NCI-H1694 (cell line): Measurements from ENCODE around the gene GALR3.
A peak's percentile ranks its signal among the peaks of the same experiment; 100 is the strongest.

Experiments used
- DNase-seq: peaks from one replicate; lab custom pipeline; 2025; lab: John Stamatoyannopoulos, UW

The GALR3 gene

GRCh38 chr22:37803195-37803638, 20.0 kb upstream of the GALR3 start:
- DNase-seq: no peak

- no peak for DNase-seq
Measured at GRCh38 chr22:37803639-37804351, 19.4 kb upstream of the GALR3 start.

- no peak for DNase-seq
Measured at GRCh38 chr22:37804352-37804880, 18.8 kb upstream of the GALR3 start.

GRCh38 chr22:37804881-37805809, 18.0 kb upstream of the GALR3 start:
- peak; percentile 62 for DNase-seq

GRCh38 chr22:37805810-37806277, 17.3 kb upstream of the GALR3 start:
- no peak for DNase-seq

- no peak for DNase-seq
Measured at GRCh38 chr22:37806409-37807333, 16.5 kb upstream of the GALR3 start.

GRCh38 chr22:37807410-37808293, 15.5 kb upstream of the GALR3 start, which contains the start of gene GCAT:
Gene GCAT (plus strand): TSS chr22:37807934. CDS start chr22:37807968, 34 bp downstream.
- DNase-seq: peak; percentile 78

- DNase-seq: no peak
Measured at GRCh38 chr22:37808294-37808657, 14.9 kb upstream of the GALR3 start.

GRCh38 chr22:37809672-37810333, 13.4 kb upstream of the GALR3 start:
- DNase-seq: no peak

GRCh38 chr22:37811867-37812266, 11.3 kb upstream of the GALR3 start:
- DNase-seq: no peak

GRCh38 chr22:37812869-37813678, 10.1 kb upstream of the GALR3 start:
- DNase-seq: no peak

GRCh38 chr22:37815593-37815992, 7.6 kb upstream of the GALR3 start:
- no peak for DNase-seq

GRCh38 chr22:37816543-37817180, 6.5 kb upstream of the GALR3 start:
- DNase-seq: no peak

- DNase-seq: peak; percentile 18
Measured at GRCh38 chr22:37817705-37818408, 5.3 kb upstream of the GALR3 start.

GRCh38 chr22:37818409-37819104, 4.6 kb upstream of the GALR3 start:
- DNase-seq: no peak

- no peak for DNase-seq
Measured at GRCh38 chr22:37819105-37819433, 4.1 kb upstream of the GALR3 start.

GRCh38 chr22:37820350-37820749, 2.8 kb upstream of the GALR3 start:
- DNase-seq: no peak
